LNCaP clone FGC (cell line): Measurements from ENCODE around the gene NDUFC1.
A peak's percentile ranks its signal among the peaks of the same experiment; 100 is the strongest.

Source experiments
- DNase-seq: peaks from one replicate; pipeline ENCODE4 v3.0.0-alpha.2; 2011; ENCODE audit warnings: low read depth
- H3K4me3 ChIP-seq: 2 replicates; pipeline ENCODE4 v1.5.1; 2011; ENCODE audit warnings: mild to moderate bottlenecking, low read depth, low read length, control low read depth
- CTCF ChIP-seq: IDR thresholded peaks from 2 replicates; pipeline ENCODE4 v1.5.1; 2012; ENCODE audit warnings: mild to moderate bottlenecking; ENCODE audit not compliant: control insufficient read depth, insufficient read depth; ENCODE audit errors: extremely low read depth

Gene NDUFC1

DNA sequence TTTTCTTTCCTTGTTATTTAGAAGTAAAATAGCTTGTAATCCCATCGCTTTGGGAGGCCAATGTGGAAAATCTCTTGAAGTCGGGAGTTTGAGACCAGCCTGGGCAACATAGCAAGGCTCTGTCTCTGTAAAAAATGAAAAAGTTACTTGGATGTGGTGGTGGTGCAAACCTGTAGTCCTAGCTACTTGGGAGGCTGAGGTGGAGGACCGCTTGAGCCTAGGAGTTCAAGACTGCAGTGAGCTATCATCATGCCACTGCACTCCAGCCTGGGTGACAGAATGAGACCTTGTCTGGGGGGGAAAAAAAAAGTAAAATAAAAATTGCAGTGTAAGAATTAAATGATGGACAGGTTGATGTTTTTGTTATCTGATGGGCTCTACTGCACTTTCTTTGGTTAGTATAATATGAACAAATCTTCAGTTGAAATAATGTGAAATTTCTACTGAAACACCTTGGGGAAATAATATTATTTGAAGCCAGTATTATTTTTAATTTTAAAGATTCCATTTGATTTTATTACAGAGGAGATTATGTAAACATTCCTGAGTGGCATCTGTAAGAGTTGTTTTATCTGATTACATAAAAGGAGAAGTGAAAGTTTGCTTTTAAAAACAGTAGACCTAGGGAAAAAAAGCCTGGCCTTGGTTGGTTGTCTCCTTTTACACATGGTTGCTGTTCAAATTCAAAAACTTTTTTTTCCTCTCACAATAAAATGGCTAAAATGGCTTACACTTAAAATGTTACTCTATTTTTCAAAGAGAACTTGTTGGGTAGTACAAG is 10.5 kb upstream of the NDUFC1 start:
- no peak overlapping the region for H3K4me3 ChIP-seq
- TF ChIP-seq CTCF: no peak
- no peak for DNase-seq

DNA sequence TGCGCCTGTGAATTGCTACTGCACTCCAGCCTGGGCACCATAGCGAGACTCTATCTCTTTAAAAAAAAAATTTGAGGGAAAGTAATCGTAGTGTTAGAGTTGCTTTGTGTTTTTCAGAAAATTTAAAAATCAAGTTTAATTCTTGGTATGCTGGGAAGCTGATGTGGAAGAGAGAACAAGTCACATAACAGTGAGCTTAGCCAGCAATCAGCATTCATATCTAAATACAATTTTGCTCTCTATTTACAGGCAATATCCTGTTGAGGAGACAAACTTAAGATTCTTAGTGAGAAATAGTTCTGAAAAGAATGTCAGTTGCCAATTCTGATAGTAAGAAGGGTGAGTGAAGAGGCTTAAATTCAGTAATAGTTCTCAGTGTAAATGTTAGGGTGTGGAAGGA is 9.6 kb upstream of the NDUFC1 start:
- no peak overlapping the region for H3K4me3 ChIP-seq
- no peak for DNase-seq
- no peak for TF ChIP-seq CTCF

GRCh38 chr4:139304920-139305319 is 2.6 kb upstream of the NDUFC1 start:
- no peak overlapping the region for H3K4me3 ChIP-seq
- no peak for DNase-seq
- TF ChIP-seq CTCF: no peak

DNA sequence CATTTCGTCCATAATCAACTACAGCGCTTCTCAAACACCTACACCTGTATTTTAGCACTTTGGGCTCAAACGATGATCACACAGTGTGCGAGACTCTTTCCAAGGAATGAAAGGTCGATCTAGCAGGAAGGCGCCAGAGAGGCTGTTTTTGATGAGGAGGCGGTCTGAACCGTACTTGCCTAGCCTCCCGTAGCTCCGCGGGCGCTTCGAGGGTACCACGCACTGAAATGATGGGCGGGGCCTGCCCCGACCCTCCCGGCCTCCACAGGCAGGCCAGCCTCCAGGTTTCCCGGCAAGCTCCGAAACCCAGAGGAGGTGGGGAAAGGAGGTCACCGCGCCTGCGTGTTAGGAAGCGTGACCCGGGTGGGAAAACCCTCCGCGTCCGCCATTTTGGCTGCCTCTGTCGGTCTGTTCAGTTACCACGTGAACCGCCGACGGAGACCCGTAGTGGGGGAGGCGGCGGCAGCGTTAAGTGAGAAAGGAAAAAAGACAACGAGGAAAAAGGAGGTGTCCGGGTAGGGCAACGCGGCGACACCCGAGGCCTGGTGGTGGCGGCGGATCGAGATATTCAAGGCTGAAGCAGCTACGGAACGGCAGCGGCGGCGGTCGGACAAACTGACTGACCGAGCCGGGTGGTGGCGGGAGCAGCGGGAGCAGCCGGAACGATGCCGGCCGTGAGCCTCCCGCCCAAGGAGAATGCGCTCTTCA is 1.0 kb downstream of the NDUFC1 start, which contains the start of gene NAA15:
Gene NAA15 (plus strand): TSS at position 393 of the 708 bp plus-strand sequence. CDS start 273 bp downstream, at position 666.
- DNase-seq: peak; percentile 94
- peak within 1 kb of the TSS; percentile 99 for H3K4me3 ChIP-seq
- TF ChIP-seq CTCF: no peak

GRCh38 chr4:139300431-139301112 is 1.7 kb downstream of the NDUFC1 start:
- H3K4me3 ChIP-seq: peak overlapping the region; percentile 99
- no peak for DNase-seq
- no peak for TF ChIP-seq CTCF

DNA sequence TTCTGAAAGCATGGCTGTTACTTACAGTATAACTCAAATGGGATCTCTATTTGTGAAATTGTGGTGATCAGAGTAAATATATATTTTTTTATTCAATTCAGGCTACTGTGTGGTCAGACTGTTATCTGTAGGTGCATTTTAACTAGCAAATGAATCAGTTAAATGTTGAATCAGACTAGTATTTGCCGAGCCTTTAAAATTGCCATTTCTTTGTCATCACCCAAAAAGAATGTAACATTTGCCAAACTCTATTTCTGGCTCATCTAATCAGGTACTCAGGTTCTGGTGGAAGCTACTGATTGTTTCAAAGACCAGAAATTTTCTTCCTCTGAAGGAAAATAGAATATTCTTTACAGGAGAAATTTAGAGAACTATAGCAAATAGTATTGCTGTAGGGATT is 2.7 kb downstream of the NDUFC1 start:
- no peak for DNase-seq
- H3K4me3 ChIP-seq: no peak overlapping the region
- TF ChIP-seq CTCF: no peak
